HepG2 (cell line): ENCODE results near the gene PMM2. TPM values are rescaled to one million over a fixed set of nuclear protein-coding genes. Genes with fewer than 3 reads are reported as not detected.

Source experiments
- AHR ChIP-seq: IDR thresholded peaks from 2 replicates; pipeline ENCODE4 v1.6.1; 2018; ENCODE audit warnings: missing genetic modification reagents, missing compliant biosample characterization
- ARNTL ChIP-seq: sonication (generic); formaldehyde crosslinking; IDR thresholded peaks from 2 replicates; pipeline ENCODE4 v1.4.0; 2020; ENCODE audit warnings: mild to moderate bottlenecking, missing genetic modification reagents
- DMAP1 ChIP-seq: IDR thresholded peaks from 2 replicates; pipeline ENCODE4 v1.6.1; 2016
- FOXM1 ChIP-seq: sonication (generic); formaldehyde crosslinking; IDR thresholded peaks from 2 replicates; pipeline ENCODE4 v1.5.0; 2020; ENCODE audit warnings: missing genetic modification reagents
- GATA4 ChIP-seq: sonication (generic); IDR thresholded peaks from 2 replicates; pipeline ENCODE4 v1.6.1; 2016; ENCODE audit warnings: antibody characterized with exemption, low read depth, borderline replicate concordance
- IRF2 ChIP-seq: IDR thresholded peaks from 2 replicates; pipeline ENCODE4 v1.6.1; 2018; ENCODE audit warnings: missing genetic modification reagents, missing compliant biosample characterization
- KAT8 ChIP-seq: IDR thresholded peaks from 2 replicates; pipeline ENCODE4 v1.6.1; 2016; ENCODE audit warnings: missing genetic modification reagents, missing compliant biosample characterization
- NR3C1 ChIP-seq: sonication (generic); formaldehyde crosslinking; IDR thresholded peaks from 2 replicates; pipeline ENCODE4 v1.4.0; 2020; ENCODE audit warnings: missing genetic modification reagents
- SRSF4 ChIP-seq: fragments of 200-400 bp; formaldehyde crosslinking; IDR thresholded peaks from one replicate; pipeline ENCODE4 v1.6.1; 2018; ENCODE audit warnings: mild to moderate bottlenecking, low read depth, low read length, moderate library complexity; ENCODE audit not compliant: poor library complexity, severe bottlenecking
- TAF15 ChIP-seq: fragments of 200-400 bp; formaldehyde crosslinking; IDR thresholded peaks from one replicate; pipeline ENCODE4 v1.6.1; 2018; ENCODE audit warnings: mild to moderate bottlenecking, low read depth, low read length; ENCODE audit not compliant: poor library complexity, severe bottlenecking
- U2AF2 ChIP-seq: fragments of 200-400 bp; formaldehyde crosslinking; IDR thresholded peaks from 2 replicates; pipeline ENCODE4 v1.6.1; 2017; ENCODE audit warnings: low read depth, mild to moderate bottlenecking, low read length
- YEATS4 ChIP-seq: sonication (generic); formaldehyde crosslinking; IDR thresholded peaks from 2 replicates; pipeline ENCODE4 v1.4.0; 2020; ENCODE audit warnings: missing genetic modification reagents, borderline replicate concordance
- ZIK1 ChIP-seq: sonication (generic); formaldehyde crosslinking; IDR thresholded peaks from 2 replicates; pipeline ENCODE4 v1.5.0; 2020; ENCODE audit warnings: mild to moderate bottlenecking, low read depth, missing genetic modification reagents, borderline replicate concordance
- ZNF280D ChIP-seq: sonication (generic); formaldehyde crosslinking; IDR thresholded peaks from 2 replicates; pipeline ENCODE4 v1.5.1; 2020; ENCODE audit warnings: mild to moderate bottlenecking, missing genetic modification reagents
- ZNF292 ChIP-seq: sonication (generic); formaldehyde crosslinking; IDR thresholded peaks from 2 replicates; pipeline ENCODE4 v1.8.1; 2022; ENCODE audit warnings: mild to moderate bottlenecking, low read depth, missing genetic modification reagents, borderline replicate concordance
- ZNF441 ChIP-seq: sonication (generic); formaldehyde crosslinking; IDR thresholded peaks from 2 replicates; pipeline ENCODE4 v1.7.0; 2021; ENCODE audit warnings: missing genetic modification reagents, borderline replicate concordance
- ZNF691 ChIP-seq: sonication (generic); formaldehyde crosslinking; IDR thresholded peaks from 2 replicates; pipeline ENCODE4 v1.4.0; 2020; ENCODE audit warnings: missing genetic modification reagents, low read depth, mild to moderate bottlenecking, borderline replicate concordance
- ZNF780A ChIP-seq: sonication (generic); formaldehyde crosslinking; IDR thresholded peaks from 2 replicates; pipeline ENCODE4 v1.8.0; 2022; ENCODE audit warnings: mild to moderate bottlenecking, missing genetic modification reagents, moderate library complexity
- ZNF788 ChIP-seq: sonication (generic); formaldehyde crosslinking; IDR thresholded peaks from 2 replicates; pipeline ENCODE4 v1.5.0; 2020; ENCODE audit warnings: mild to moderate bottlenecking, missing genetic modification reagents, borderline replicate concordance
- polyA plus RNA-seq, 8 experiments: library from polyadenylated mRNA; depleted of rRNA in 3 of 8; stranded (reverse) in 7 of 8; unstranded in 1 of 8; fragments of >200 nt; fragmentation: Illumina TruSeq in 4 of 8; extraction: Trizol in 4 of 8; gene quantifications; 2 replicates each; pipeline versions ENCODE4 v1.2.1 to v1.2.3, GENCODE V29; 2011 to 2016; ENCODE audit warnings: low read depth in 4 of 8, missing spikeins in 1 of 8, mixed read lengths in 1 of 8; ENCODE audit not compliant: insufficient read depth in 1 of 8
- total RNA-seq, 5 experiments: library from RNA; depleted of rRNA; stranded (reverse); fragments of >200 nt; fragmentation: Illumina TruSeq; extraction: Trizol; gene quantifications; 2 replicates each; pipeline ENCODE4 v1.2.3, GENCODE V29; 2016; ENCODE audit warnings: low read depth in 1 of 5
- TF ChIP-seq, protein P1 (sequence below): sonication (generic); formaldehyde crosslinking; conservative IDR thresholded peaks from 2 replicates; pipeline ENCODE4 v1.5.0; 2020; ENCODE audit warnings: missing genetic modification reagents
- TF ChIP-seq, protein P2 (sequence below): sonication (generic); formaldehyde crosslinking; IDR thresholded peaks from 2 replicates; pipeline ENCODE4; 2020; ENCODE audit warnings: missing genetic modification reagents, mild to moderate bottlenecking, borderline replicate concordance

The PMM2 gene
- total and polyA plus RNA-seq, 2 of the 13 experiments (the other 11 are each of a cell fraction or from before 2014, with no cell fraction given): 52.2 to 93.7 TPM

DNA sequence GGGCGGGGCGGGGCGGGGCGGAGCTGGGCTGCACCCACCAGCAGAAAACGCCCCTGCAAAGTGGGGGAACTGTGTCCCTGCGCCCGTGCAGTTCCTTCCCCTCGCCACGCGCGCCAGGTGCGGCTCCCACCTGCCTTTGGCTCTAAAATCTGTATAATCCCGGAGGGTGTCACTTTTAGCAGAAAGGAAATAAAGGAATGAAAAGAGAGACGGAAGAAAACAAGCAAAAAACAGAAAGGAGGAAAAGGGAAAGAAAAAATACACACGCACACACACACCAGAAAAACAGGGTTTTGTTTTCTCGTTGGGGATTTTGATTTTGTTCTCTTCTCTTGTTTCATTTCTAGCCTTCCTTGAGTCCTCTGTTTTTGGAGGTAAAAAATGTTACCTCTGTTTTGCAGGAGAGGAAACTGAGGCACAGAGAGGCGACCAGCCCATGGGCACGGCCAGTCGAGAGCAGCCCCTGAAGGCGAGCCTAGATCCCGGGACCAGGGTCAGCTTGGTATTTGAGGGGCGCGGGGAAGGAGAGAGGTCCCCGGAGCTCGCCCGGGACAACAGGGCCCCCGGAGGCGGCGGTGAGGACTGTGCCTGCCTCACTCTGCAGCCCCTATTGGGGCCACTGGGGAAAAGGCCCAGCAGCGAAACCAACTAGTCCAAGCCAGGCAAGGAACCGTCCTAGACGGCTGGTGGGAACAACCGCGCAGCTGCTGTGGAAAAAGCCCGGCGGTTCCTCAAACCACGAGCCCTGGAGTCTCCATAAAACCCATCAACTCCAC lies 71.8 kb downstream of the PMM2 start (continued):
- TF ChIP-seq ZNF280D (no peak), ZNF691 (CRISPR knock-in tag) (peak; percentile 65; the same call in 1 of the 2 replicates), GATA4 (peak; percentile 51; the same call in 1 of the 2 replicates), ZNF780A (CRISPR knock-in tag) (no peak), DMAP1 (CRISPR knock-in tag) (0 out of 2 replicates have a peak, but pooled peaks have one; percentile 1), ZIK1 (CRISPR knock-in tag) (no peak), ZNF292 (CRISPR knock-in tag) (peak; percentile 10; the same call in 1 of the 2 replicates), U2AF2 (0 out of 2 replicates have a peak, but pooled peaks have one; percentile 43), KAT8 (CRISPR knock-in tag) (peak; percentile 43; the same call in 1 of the 2 replicates), IRF2 (CRISPR knock-in tag) (0 out of 2 replicates have a peak, but pooled peaks have one; percentile 41), YEATS4 (CRISPR knock-in tag) (peak; percentile 39; the same call in 1 of the 2 replicates), TAF15 (no peak), SRSF4 (no peak), ZNF788 (CRISPR knock-in tag) (no peak; the same call in 1 of the 2 replicates), FOXM1 (CRISPR knock-in tag) (no peak), ZNF441 (CRISPR knock-in tag) (no peak), ARNTL (CRISPR knock-in tag) (no peak), AHR (peak; percentile 50; the same call in 1 of the 2 replicates), NR3C1 (CRISPR knock-in tag) (no peak)
- TF ChIP-seq, protein P1, sequence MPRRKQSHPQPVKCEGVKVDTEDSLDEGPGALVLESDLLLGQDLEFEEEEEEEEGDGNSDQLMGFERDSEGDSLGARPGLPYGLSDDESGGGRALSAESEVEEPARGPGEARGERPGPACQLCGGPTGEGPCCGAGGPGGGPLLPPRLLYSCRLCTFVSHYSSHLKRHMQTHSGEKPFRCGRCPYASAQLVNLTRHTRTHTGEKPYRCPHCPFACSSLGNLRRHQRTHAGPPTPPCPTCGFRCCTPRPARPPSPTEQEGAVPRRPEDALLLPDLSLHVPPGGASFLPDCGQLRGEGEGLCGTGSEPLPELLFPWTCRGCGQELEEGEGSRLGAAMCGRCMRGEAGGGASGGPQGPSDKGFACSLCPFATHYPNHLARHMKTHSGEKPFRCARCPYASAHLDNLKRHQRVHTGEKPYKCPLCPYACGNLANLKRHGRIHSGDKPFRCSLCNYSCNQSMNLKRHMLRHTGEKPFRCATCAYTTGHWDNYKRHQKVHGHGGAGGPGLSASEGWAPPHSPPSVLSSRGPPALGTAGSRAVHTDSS (CRISPR knock-in tag): no peak
- TF ChIP-seq, protein P2, sequence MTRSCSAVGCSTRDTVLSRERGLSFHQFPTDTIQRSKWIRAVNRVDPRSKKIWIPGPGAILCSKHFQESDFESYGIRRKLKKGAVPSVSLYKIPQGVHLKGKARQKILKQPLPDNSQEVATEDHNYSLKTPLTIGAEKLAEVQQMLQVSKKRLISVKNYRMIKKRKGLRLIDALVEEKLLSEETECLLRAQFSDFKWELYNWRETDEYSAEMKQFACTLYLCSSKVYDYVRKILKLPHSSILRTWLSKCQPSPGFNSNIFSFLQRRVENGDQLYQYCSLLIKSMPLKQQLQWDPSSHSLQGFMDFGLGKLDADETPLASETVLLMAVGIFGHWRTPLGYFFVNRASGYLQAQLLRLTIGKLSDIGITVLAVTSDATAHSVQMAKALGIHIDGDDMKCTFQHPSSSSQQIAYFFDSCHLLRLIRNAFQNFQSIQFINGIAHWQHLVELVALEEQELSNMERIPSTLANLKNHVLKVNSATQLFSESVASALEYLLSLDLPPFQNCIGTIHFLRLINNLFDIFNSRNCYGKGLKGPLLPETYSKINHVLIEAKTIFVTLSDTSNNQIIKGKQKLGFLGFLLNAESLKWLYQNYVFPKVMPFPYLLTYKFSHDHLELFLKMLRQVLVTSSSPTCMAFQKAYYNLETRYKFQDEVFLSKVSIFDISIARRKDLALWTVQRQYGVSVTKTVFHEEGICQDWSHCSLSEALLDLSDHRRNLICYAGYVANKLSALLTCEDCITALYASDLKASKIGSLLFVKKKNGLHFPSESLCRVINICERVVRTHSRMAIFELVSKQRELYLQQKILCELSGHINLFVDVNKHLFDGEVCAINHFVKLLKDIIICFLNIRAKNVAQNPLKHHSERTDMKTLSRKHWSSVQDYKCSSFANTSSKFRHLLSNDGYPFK (CRISPR knock-in tag): no peak
